ENCODE results near the gene NELFA.

Gene NELFA

DNA sequence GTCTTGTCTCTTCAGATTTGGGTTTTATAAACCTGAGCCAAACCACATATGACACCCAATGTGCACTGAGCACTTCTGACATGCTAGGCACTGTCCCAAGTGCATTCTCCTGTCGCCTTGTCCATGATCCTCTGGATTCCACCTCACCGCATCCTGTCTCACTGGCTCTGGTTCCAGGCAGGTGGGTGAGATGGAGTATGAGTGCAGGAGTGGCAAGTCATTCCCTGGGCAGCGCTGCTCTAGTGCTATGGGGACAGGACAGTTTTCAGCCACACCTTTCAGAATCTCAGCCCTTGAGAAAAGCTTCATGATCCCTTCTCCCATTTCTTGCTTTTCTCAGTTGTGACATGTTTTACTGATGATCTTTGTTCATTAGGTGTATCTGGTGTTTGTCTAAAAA, 71.2 kb downstream of the NELFA start:
- no peak for DNase-seq (ENCODE audit: low read depth in 2 of 2)

DNA sequence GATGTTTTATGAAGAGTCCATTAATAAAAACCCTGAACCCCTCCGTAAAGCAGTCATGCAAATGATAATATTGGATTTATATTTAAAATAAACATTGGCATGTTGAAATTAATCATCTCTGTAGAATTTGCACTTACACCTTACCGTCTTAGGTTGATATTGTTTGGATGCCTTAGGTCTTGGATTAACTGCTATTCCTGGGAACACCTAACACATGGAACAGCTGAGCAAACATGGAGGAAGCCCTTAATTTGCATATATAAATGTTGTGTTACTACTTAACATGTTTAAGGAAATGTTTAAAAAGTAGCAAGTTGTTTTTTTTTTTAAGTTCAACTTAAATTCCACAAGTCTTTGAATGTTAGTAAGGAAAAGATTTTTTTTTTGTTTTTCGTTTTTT, 75.1 kb downstream of the NELFA start:
- no peak for DNase-seq (ENCODE audit: low read depth in 2 of 2)

DNA sequence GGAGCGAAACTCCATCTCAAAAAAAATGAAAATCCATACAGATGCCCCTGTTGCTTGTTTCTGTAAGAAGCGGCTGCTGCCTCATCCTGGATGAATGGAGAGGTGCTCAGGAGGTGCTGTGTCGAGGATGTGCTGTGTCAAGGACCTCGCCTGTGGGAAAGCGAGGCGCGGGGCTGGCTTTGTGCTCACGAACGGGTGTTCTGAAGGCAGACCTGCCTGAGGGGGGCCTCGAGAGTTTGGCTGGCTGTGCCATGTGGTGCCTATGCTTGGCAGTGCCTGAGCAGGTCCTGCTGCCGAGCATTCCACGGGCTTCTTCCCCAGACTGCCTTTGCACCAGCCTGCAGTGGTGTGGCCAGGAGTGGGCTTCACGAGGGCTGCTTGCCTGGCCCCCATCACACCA, 76.0 kb downstream of the NELFA start:
- no peak for DNase-seq (ENCODE audit: low read depth in 2 of 2)

Data from stimulated activated CD4-positive, alpha-beta T cell treated with anti-CD3 and anti-CD28 coated beads, Interleukin-4, amount 100 ng/mL, for 48 hours (primary cell).